ENCODE data around the gene PARP8.

PARP8 gene

GRCh38 chr5:50733741-50734140, 67.3 kb downstream of the PARP8 start:
- no peak for DNase-seq (ENCODE audit: low read depth, low spot score)
- in situ Hi-C loops (cut with HindIII; ENCODE audit: low sequenced_read_pairs), result no loop called here
- TF ChIP-seq, protein P1, sequence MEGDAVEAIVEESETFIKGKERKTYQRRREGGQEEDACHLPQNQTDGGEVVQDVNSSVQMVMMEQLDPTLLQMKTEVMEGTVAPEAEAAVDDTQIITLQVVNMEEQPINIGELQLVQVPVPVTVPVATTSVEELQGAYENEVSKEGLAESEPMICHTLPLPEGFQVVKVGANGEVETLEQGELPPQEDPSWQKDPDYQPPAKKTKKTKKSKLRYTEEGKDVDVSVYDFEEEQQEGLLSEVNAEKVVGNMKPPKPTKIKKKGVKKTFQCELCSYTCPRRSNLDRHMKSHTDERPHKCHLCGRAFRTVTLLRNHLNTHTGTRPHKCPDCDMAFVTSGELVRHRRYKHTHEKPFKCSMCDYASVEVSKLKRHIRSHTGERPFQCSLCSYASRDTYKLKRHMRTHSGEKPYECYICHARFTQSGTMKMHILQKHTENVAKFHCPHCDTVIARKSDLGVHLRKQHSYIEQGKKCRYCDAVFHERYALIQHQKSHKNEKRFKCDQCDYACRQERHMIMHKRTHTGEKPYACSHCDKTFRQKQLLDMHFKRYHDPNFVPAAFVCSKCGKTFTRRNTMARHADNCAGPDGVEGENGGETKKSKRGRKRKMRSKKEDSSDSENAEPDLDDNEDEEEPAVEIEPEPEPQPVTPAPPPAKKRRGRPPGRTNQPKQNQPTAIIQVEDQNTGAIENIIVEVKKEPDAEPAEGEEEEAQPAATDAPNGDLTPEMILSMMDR (IDR thresholded peaks at IDR 0.05; ENCODE audit: low read depth, low read length), result no peak

DNA sequence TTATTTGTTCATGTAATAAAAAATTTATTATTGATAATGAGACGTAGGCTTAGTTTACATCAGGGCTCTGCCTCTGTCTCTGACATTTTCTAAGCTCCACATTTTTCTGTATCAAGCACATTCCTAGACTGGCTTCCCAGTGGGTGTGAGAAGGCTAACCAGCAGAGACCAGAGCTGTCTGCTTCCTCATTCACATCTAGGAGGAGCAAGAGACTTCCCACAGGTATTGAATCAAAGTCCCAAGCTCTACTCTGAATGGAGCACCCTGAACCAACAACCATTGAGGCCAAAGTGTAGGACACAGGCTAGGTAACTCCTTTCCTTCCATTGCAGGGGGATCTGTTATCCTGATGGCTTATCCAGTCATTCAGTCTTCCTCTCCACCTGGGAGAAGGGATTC, 72.4 kb downstream of the PARP8 start:
- in situ Hi-C loops (cut with HindIII; ENCODE audit: low sequenced_read_pairs), result no loop called here
- TF ChIP-seq, protein P1 (IDR thresholded peaks at IDR 0.05; ENCODE audit: low read depth, low read length), result no peak
- no peak overlapping the region for H3K4me3 ChIP-seq (ENCODE audit: low read depth, low read length)
- DNase-seq (ENCODE audit: low read depth, low spot score), result no peak

More at GRCh38 chr5:50733741-50734140, 67.3 kb downstream of the PARP8 start:
- H3K4me3 ChIP-seq (ENCODE audit: low read depth, low read length), result no peak overlapping the region

- in situ Hi-C loops (cut with HindIII; ENCODE audit: low sequenced_read_pairs), result no loop called here
- TF ChIP-seq, protein P1 (IDR thresholded peaks at IDR 0.05; ENCODE audit: low read depth, low read length), result no peak
Measured at GRCh38 chr5:50740832-50741231, 74.4 kb downstream of the PARP8 start.

GRCh38 chr5:50744776-50745175, 78.3 kb downstream of the PARP8 start:
- DNase-seq (ENCODE audit: low read depth, low spot score), result peak; percentile 58
- peak overlapping the region; percentile 4 for H3K4me3 ChIP-seq (ENCODE audit: low read depth, low read length)
- in situ Hi-C loops (cut with HindIII; ENCODE audit: low sequenced_read_pairs), result no loop called here
- TF ChIP-seq, protein P1 (IDR thresholded peaks at IDR 0.05; ENCODE audit: low read depth, low read length), result no peak

More at GRCh38 chr5:50740832-50741231, 74.4 kb downstream of the PARP8 start:
- no peak for DNase-seq (ENCODE audit: low read depth, low spot score)
- no peak overlapping the region for H3K4me3 ChIP-seq (ENCODE audit: low read depth, low read length)

DNA sequence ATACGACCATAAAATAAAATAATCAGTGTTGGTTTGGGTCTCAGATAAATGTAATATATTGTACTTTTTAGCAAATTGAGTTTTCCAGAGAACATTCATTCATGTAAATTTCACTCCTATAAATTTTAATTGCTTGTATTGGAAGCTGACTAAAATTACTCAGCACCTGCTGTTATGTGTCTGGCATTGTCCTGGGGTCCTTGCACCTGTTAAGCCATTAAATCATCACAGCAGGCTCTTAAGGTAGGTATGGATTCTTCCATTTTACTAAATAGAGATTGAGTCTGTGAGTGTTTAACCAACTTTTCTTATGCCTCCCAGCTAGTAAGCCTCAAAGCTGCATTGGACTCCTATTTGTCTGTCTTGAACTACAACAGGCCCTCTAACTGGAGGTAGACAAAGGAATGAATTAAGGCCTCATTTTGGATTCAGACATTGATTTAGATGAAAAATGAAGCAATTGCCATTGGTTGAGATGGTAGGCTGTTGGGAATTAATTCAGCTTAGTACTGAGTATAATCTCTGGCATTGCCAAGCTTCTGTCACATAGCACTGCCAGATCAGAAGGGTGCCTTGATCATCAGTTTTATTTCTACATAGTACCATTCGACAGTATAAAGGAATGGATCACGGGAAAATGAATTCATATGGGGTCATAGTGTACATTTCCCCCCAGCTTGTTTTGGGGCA, 78.9 kb downstream of the PARP8 start:
- no peak for DNase-seq (ENCODE audit: low read depth, low spot score)
- H3K4me3 ChIP-seq (ENCODE audit: low read depth, low read length), result no peak overlapping the region
- in situ Hi-C loops (cut with HindIII; ENCODE audit: low sequenced_read_pairs), result no loop called here
- TF ChIP-seq, protein P1 (IDR thresholded peaks at IDR 0.05; ENCODE audit: low read depth, low read length), result no peak

GRCh38 chr5:50749181-50749580, 82.7 kb downstream of the PARP8 start:
- no peak overlapping the region for H3K4me3 ChIP-seq (ENCODE audit: low read depth, low read length)
- TF ChIP-seq, protein P1 (IDR thresholded peaks at IDR 0.05; ENCODE audit: low read depth, low read length), result no peak
- in situ Hi-C loops (cut with HindIII; ENCODE audit: low sequenced_read_pairs), result no loop called here
- DNase-seq (ENCODE audit: low read depth, low spot score), result no peak

Measured in astrocyte of the spinal cord (primary cell).